ENCODE results near the gene CCDC148. TPM values are rescaled to one million over a fixed set of nuclear protein-coding genes. Genes with fewer than 3 reads are reported as not detected.
"Not testable (repeated sequence)": the region's sequence is repeated elsewhere in the genome, so short reads cannot be mapped to it uniquely, and the experiment has no call there.

The CCDC148 gene
- total and polyA plus RNA-seq, 2 donors = 0.55 to 1.1 TPM

DNA sequence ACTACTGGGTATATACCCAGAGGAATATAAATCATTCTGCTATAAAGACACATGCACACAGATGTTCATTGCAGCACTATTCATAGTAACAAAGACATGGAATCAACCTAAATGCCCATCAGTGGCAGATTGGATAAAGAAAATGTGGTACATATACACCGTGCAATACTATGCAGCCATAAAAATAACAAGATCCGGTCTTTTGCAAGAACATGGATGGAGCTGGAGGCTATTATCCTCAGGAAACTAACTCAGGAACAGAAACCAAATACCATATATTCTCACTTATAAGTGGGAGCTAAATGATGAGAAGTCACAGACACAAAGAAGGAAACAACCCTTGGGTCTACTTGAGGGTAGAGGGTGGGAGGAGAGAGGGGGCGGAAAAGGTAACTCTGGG, 16.7 kb upstream of the CCDC148 start:
- WGBS = 98% methylated on average over 3 of the region's 3 CpGs
- not testable (repeated sequence) for H3K4me3 ChIP-seq (ENCODE audit: low read length in 2 of 2); H3K27ac ChIP-seq (ENCODE audit: low read depth in 1 of 2, low read length in 1 of 2); H3K36me3 ChIP-seq (ENCODE audit: control insufficient read depth in 2 of 2, insufficient read depth in 2 of 2, low read length in 1 of 2); DNase-seq (ENCODE audit: low read depth in 6 of 9, low spot score in 9 of 9); H3K9me3 ChIP-seq (ENCODE audit: control insufficient read depth in 2 of 2, insufficient read depth in 1 of 2, low read length in 1 of 2); H3K4me1 ChIP-seq (ENCODE audit: control insufficient read depth in 2 of 2, insufficient read depth in 2 of 2, low read length in 2 of 2); H3K27me3 ChIP-seq (ENCODE audit: control insufficient read depth in 2 of 2, insufficient read depth in 1 of 2, low read length in 1 of 2)

GRCh38 chr2:158472829-158473228, 16.3 kb upstream of the CCDC148 start:
- not testable (repeated sequence) for DNase-seq (ENCODE audit: low read depth in 6 of 9, low spot score in 9 of 9); H3K9me3 ChIP-seq (ENCODE audit: control insufficient read depth in 2 of 2, insufficient read depth in 1 of 2, low read length in 1 of 2); H3K27me3 ChIP-seq (ENCODE audit: control insufficient read depth in 2 of 2, insufficient read depth in 1 of 2, low read length in 1 of 2); H3K4me3 ChIP-seq (ENCODE audit: low read length in 2 of 2); H3K4me1 ChIP-seq (ENCODE audit: control insufficient read depth in 2 of 2, insufficient read depth in 2 of 2, low read length in 2 of 2); H3K36me3 ChIP-seq (ENCODE audit: control insufficient read depth in 2 of 2, insufficient read depth in 2 of 2, low read length in 1 of 2); H3K27ac ChIP-seq (ENCODE audit: low read depth in 1 of 2, low read length in 1 of 2)
- 98% methylated on average over 3 of the region's 3 CpGs for WGBS

DNA sequence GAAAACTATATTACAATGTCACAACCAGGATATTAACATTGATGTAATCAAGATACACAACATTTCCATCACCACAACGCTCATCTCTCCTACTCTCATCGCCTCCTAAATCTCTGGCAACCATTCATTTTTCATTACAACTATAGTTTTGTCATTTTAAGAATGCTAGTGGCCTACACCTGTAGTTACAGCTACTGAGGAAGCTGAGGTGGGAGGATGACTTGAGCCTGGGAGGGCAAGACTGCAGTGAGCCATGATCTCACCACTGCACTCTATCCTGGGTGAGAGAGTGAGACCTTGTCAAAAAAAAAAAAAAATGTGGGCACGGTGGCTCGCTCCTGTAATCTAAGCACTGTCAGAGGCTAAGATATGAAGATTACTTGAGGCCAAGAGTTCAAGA, 10.7 kb upstream of the CCDC148 start:
- H3K27ac ChIP-seq (ENCODE audit: low read depth in 1 of 2, low read length in 1 of 2) = no peak overlapping the region
- H3K27me3 ChIP-seq (ENCODE audit: control insufficient read depth in 2 of 2, insufficient read depth in 1 of 2, low read length in 1 of 2) = no peaks in the 10 kb centered on the region
- peaks cover 0 to 2% of the 10 kb centered on the region in 2 donors for H3K36me3 ChIP-seq (ENCODE audit: control insufficient read depth in 2 of 2, insufficient read depth in 2 of 2, low read length in 1 of 2)
- peaks cover 0 to 2% of the 10 kb centered on the region in 2 donors for H3K4me1 ChIP-seq (ENCODE audit: control insufficient read depth in 2 of 2, insufficient read depth in 2 of 2, low read length in 2 of 2)
- H3K9me3 ChIP-seq (ENCODE audit: control insufficient read depth in 2 of 2, insufficient read depth in 1 of 2, low read length in 1 of 2) = no peaks in the 10 kb centered on the region
- DNase-seq (ENCODE audit: low read depth in 6 of 9, low spot score in 9 of 9) = no peak
- 95% methylated on average over 4 of the region's 4 CpGs for WGBS
- H3K4me3 ChIP-seq (ENCODE audit: low read length in 2 of 2) = no peak overlapping the region

- Histone ChIP-seq H3K9me3 (ENCODE audit: control insufficient read depth in 2 of 2, insufficient read depth in 1 of 2, low read length in 1 of 2) (no peaks in the 10 kb centered on the region), H3K27ac (ENCODE audit: low read depth in 1 of 2, low read length in 1 of 2) (no peak overlapping the region), H3K4me3 (ENCODE audit: low read length in 2 of 2) (no peak overlapping the region), H3K36me3 (ENCODE audit: control insufficient read depth in 2 of 2, insufficient read depth in 2 of 2, low read length in 1 of 2) (no peaks in the 10 kb centered on the region), H3K27me3 (ENCODE audit: control insufficient read depth in 2 of 2, insufficient read depth in 1 of 2, low read length in 1 of 2) (no peaks in the 10 kb centered on the region), H3K4me1 (ENCODE audit: control insufficient read depth in 2 of 2, insufficient read depth in 2 of 2, low read length in 2 of 2) (peaks cover 0 to 2% of the 10 kb centered on the region in 2 donors)
- WGBS = 96% methylated on average over 4 of the region's 4 CpGs
- peak in 2 of 9 donors; percentile 21 to 34 for DNase-seq (ENCODE audit: low read depth in 6 of 9, low spot score in 9 of 9)
Measured at GRCh38 chr2:158464426-158465281, 8.1 kb upstream of the CCDC148 start.

DNA sequence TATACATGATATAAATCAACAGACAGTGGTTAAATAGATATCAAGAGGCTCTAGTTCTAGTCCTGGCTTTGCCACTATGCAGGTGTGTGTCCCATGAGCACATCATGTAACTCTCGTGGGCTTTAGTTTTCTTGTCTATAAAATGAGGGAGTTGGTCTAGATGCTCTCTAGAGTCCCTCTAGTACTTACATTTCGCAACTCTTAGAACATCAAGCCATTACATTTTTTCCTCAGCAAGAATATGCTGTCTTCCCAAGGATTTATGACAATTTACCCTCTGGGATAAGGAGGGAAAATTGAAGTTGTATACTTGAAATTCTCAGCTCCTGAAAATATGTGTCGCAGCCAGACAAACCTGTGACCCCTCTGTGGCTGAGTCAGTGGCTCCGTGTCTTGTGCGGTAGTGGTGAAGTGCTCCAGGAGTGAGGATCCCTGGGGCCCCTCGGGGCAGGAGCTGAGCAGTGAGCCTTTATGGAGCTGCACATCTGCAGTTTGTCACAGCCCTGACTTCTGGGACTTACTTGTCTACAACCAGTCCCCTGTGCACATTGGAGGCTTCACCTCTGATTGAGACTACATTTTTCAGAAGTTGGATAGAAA, 7.0 kb upstream of the CCDC148 start:
- no peak for DNase-seq (ENCODE audit: low read depth in 6 of 9, low spot score in 9 of 9)
- whole genome bisulfite sequencing = 96% methylated on average over 6 of the region's 6 CpGs
- no peaks in the 10 kb centered on the region for H3K36me3 ChIP-seq (ENCODE audit: control insufficient read depth in 2 of 2, insufficient read depth in 2 of 2, low read length in 1 of 2)
- H3K27ac ChIP-seq (ENCODE audit: low read depth in 1 of 2, low read length in 1 of 2) = no peak overlapping the region
- H3K27me3 ChIP-seq (ENCODE audit: control insufficient read depth in 2 of 2, insufficient read depth in 1 of 2, low read length in 1 of 2) = peaks cover 0 to under 1% of the 10 kb centered on the region in 2 donors
- H3K9me3 ChIP-seq (ENCODE audit: control insufficient read depth in 2 of 2, insufficient read depth in 1 of 2, low read length in 1 of 2) = no peaks in the 10 kb centered on the region
- H3K4me1 ChIP-seq (ENCODE audit: control insufficient read depth in 2 of 2, insufficient read depth in 2 of 2, low read length in 2 of 2) = peaks cover under 1 to 3% of the 10 kb centered on the region in 2 donors
- H3K4me3 ChIP-seq (ENCODE audit: low read length in 2 of 2) = no peak overlapping the region

DNA sequence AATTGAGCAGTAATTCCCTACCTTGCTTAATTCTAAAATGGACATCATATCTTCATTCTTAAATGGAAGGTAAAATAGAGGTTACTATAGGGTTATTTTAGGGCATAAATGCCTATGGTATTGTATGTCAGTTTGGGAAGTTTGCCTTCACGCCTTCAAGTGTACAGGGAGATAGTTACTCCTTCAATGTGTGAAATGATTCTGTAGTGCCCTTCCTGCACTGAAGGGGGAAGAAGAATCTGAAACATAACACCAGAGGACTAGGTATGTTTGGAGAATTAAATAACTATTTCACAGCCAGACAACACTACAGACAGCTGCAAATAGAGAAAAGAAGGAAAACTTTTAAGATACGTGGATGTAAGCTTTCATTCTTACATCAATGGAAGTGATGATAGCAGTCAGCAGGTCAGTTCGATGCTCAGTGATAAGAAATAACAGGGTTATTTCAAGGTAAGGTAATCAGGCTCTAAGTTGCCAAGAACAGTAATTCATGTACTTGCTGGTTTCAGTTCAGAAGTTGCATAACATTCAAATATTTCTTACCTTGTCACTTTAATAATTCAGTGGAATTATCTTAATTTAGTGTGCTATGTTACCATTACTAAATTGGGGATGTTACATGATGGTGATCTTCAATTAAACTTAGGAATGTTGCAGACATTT, 4.2 kb upstream of the CCDC148 start:
- Histone ChIP-seq H3K4me1 (ENCODE audit: control insufficient read depth in 2 of 2, insufficient read depth in 2 of 2, low read length in 2 of 2) (peaks cover 5 to 15% of the 10 kb centered on the region in 2 donors), H3K27me3 (ENCODE audit: control insufficient read depth in 2 of 2, insufficient read depth in 1 of 2, low read length in 1 of 2) (peaks cover 5 to 17% of the 10 kb centered on the region in 2 donors), H3K4me3 (ENCODE audit: low read length in 2 of 2) (no peak overlapping the region), H3K36me3 (ENCODE audit: control insufficient read depth in 2 of 2, insufficient read depth in 2 of 2, low read length in 1 of 2) (no peaks in the 10 kb centered on the region), H3K9me3 (ENCODE audit: control insufficient read depth in 2 of 2, insufficient read depth in 1 of 2, low read length in 1 of 2) (no peaks in the 10 kb centered on the region), H3K27ac (ENCODE audit: low read depth in 1 of 2, low read length in 1 of 2) (no peak overlapping the region)
- DNase-seq (ENCODE audit: low read depth in 6 of 9, low spot score in 9 of 9) = no peak
- WGBS = 91% methylated on average over 3 of the region's 3 CpGs

GRCh38 chr2:158459161-158460003, 2.8 kb upstream of the CCDC148 start:
- H3K27ac ChIP-seq (ENCODE audit: low read depth in 1 of 2, low read length in 1 of 2) = no peak overlapping the region
- H3K27me3 ChIP-seq (ENCODE audit: control insufficient read depth in 2 of 2, insufficient read depth in 1 of 2, low read length in 1 of 2) = peaks cover 7 to 20% of the 10 kb centered on the region in 2 donors
- no peaks in the 10 kb centered on the region for H3K9me3 ChIP-seq (ENCODE audit: control insufficient read depth in 2 of 2, insufficient read depth in 1 of 2, low read length in 1 of 2)
- DNase-seq (ENCODE audit: low read depth in 6 of 9, low spot score in 9 of 9) = no peak
- 89% methylated on average over 9 of the region's 9 CpGs for WGBS
- no peaks in the 10 kb centered on the region for H3K36me3 ChIP-seq (ENCODE audit: control insufficient read depth in 2 of 2, insufficient read depth in 2 of 2, low read length in 1 of 2)
- no peak overlapping the region for H3K4me3 ChIP-seq (ENCODE audit: low read length in 2 of 2)
- H3K4me1 ChIP-seq (ENCODE audit: control insufficient read depth in 2 of 2, insufficient read depth in 2 of 2, low read length in 2 of 2) = peaks cover 5 to 15% of the 10 kb centered on the region in 2 donors

DNA sequence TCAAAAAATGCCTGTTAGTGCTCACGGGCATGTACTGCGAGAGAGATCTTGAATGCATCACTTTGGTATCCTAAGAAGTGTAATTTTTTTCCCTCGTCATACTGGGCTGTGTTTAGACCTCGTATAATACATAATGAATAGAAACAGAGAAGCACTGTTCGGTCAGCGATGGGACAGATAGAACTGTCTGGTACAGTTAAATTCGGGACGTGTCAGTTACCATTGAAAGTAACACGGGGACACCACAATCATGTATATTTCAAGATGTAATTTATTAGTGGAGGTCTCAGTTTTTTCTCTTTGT, 2.0 kb upstream of the CCDC148 start:
- H3K27me3 ChIP-seq (ENCODE audit: control insufficient read depth in 2 of 2, insufficient read depth in 1 of 2, low read length in 1 of 2) = peaks cover 7 to 27% of the 10 kb centered on the region in 2 donors
- DNase-seq (ENCODE audit: low read depth in 6 of 9, low spot score in 9 of 9) = no peak
- H3K27ac ChIP-seq (ENCODE audit: low read depth in 1 of 2, low read length in 1 of 2) = no peak overlapping the region
- no peaks in the 10 kb centered on the region for H3K9me3 ChIP-seq (ENCODE audit: control insufficient read depth in 2 of 2, insufficient read depth in 1 of 2, low read length in 1 of 2)
- 31% methylated on average over 9 of the region's 9 CpGs for WGBS
- no peaks in the 10 kb centered on the region for H3K36me3 ChIP-seq (ENCODE audit: control insufficient read depth in 2 of 2, insufficient read depth in 2 of 2, low read length in 1 of 2)
- H3K4me1 ChIP-seq (ENCODE audit: control insufficient read depth in 2 of 2, insufficient read depth in 2 of 2, low read length in 2 of 2) = peaks cover 5 to 15% of the 10 kb centered on the region in 2 donors
- peak overlapping the region; percentile 68 for H3K4me3 ChIP-seq (ENCODE audit: low read length in 2 of 2)

Measured in thymus (tissue), 11 donors.